Stimulated activated CD8-positive, alpha-beta memory T cell treated with anti-CD3 and anti-CD28 coated beads, Interleukin-7, amount 100 ng/mL, for 1 hour (primary cell): ENCODE results near the gene APBB1.

Experiments
- DNase-seq, 2 donors: peaks; one replicate each; pipeline ENCODE4 v3.0.0-alpha.2; 2020; ENCODE audit warnings: low read depth in 2 of 2

The APBB1 gene

GRCh38 chr11:6391537-6392134 is 27.3 kb downstream of the APBB1 start:
- no peak for DNase-seq

- no peak for DNase-seq
These were observed 28.0 kb downstream of the APBB1 start for GRCh38 chr11:6390718-6391469.

- DNase-seq: peak; percentile 86 to 90
These were observed 28.8 kb downstream of the APBB1 start, which contains the start of gene SMPD1 for GRCh38 chr11:6389905-6390717. Gene SMPD1 (plus strand): TSS chr11:6390474. CDS start chr11:6390599, 125 bp downstream.

GRCh38 chr11:6388748-6389147 is 30.1 kb downstream of the APBB1 start:
- no peak for DNase-seq

- no peak for DNase-seq
These were observed 30.9 kb downstream of the APBB1 start for GRCh38 chr11:6387811-6388599.

- no peak for DNase-seq
These were observed 33.7 kb downstream of the APBB1 start for GRCh38 chr11:6385046-6385777.

GRCh38 chr11:6378640-6378989 is 40.3 kb downstream of the APBB1 start:
- no peak for DNase-seq

GRCh38 chr11:6377902-6378639 is 40.8 kb downstream of the APBB1 start:
- no peak for DNase-seq

- DNase-seq: no peak
These were observed 47.1 kb downstream of the APBB1 start for GRCh38 chr11:6371825-6372224.

- no peak for DNase-seq
These were observed 53.2 kb downstream of the APBB1 start for GRCh38 chr11:6365659-6366058.

GRCh38 chr11:6362873-6363678 is 55.8 kb downstream of the APBB1 start:
- peak; percentile 20 to 35 for DNase-seq

- no peak for DNase-seq
These were observed 56.6 kb downstream of the APBB1 start for GRCh38 chr11:6362185-6362872.

- no peak for DNase-seq
These were observed 58.7 kb downstream of the APBB1 start for GRCh38 chr11:6360183-6360582.

- DNase-seq: no peak
These were observed 61.7 kb downstream of the APBB1 start for GRCh38 chr11:6357222-6357621.

GRCh38 chr11:6356503-6357055 is 62.3 kb downstream of the APBB1 start:
- no peak for DNase-seq

- no peak for DNase-seq
These were observed 64.0 kb downstream of the APBB1 start for GRCh38 chr11:6354651-6355485.

GRCh38 chr11:6353367-6353987 is 65.4 kb downstream of the APBB1 start:
- DNase-seq: peak in 1 of 2 donors; percentile 23
